GM19238 (cell line): ENCODE results near the gene EIF5AL1.
"Not testable (repeated sequence)": the region's sequence is repeated elsewhere in the genome, so short reads cannot be mapped to it uniquely, and the experiment has no call there.

ENCODE experiments used
- DNase-seq: peaks from one replicate; pipeline ENCODE4 v3.0.0; 2011; ENCODE audit warnings: low spot score; ENCODE audit not compliant: insufficient read length

The EIF5AL1 gene

DNA sequence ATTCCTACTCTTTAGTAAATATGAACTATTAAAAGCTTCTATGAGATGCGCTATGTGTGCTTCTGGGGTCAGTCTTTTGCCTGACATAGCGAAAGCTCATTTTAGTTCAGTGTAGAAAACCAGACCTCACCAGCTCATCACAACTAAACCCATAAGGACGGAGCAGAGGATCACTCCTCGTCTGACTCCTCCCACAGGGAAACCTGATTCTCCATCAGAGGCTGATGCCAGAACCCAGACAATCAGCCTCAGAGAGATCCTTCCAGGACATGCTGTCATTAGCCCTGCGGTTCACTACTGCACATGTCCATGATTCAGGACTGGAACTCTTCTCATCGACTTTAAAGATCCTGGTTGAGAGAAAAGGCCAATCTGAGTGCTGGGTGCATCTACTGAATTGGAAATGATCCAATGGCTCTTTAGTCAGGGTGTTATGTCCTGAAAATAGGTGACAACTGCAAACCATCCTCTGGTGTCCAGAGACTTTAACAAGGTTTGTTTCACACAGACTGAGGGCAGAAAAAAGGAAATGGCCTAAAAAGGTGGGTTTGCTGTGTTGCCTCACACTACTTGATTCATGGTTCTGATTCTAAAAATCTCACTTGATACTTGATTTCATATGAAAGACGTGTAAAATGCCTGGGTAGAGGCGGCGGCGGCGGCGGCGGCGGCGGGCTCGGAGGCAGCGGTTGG, at the start of gene EIF5AL1:
Gene EIF5AL1 (plus strand): TSS at position 643 of the 693 bp plus-strand sequence. CDS start 117 bp downstream, outside the sequence.
- not testable (repeated sequence) for DNase-seq

DNA sequence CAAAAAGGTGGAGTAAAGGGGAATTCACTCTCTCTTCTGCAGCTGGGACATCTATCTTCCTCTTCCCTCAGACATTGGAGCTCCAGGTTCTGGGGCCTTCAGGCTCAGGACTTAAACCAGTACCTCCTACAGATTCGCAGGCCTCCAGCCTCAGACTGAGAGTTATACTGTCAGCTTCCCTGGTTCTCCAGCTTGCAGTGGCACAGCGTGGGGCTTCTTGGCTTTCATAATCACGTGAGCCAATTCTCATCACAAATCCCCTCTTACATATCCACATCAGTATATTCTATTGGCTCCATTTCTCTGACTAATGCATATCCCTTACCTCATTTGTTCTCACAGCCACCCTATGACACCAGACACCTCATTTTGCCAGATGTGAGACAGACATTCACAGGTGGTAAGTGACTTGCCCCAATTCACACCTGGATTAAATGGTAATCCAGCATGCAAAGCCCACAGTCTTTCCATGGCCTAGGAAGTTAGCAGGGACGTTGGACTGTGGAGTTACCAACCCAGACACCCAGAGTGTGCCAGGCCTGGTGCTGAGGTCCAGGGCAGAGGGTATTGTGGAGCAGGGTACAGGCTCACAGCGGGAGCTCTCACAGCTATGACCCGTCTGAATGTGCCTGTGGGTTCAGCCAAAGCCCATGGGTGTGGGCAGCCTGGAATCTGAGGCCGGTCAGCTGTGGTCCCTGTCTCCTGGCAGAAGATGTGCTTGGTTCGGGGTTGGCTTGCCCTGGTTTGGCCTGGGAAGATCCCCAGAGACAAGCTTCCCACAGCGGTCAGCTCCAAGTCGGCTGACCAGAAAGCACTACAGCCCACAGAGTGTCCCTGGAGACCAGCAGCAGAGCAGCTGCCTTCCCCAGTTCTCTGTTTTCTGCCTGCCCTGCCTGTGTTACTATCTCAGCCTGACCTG, 48.5 kb upstream of the EIF5AL1 start:
- DNase-seq, result no peak

DNA sequence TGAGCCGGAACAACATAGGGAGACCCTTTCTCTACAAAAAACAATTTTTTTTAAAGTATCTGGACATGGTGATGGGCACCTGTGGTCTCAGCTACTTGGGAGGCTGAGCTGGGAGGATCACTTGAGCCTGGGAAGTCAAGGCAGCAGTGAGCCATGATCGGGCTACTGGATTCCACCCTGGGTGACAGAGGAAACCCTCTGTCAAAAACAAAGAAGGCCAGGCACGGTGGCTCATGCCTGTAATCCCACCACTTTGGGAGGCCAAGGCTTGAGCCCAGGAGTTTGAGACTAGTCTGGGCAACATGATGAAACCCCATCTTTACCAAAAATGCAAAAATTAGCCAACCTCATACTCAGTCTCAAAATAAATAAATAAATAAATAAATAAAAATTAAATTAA, 47.0 kb upstream of the EIF5AL1 start:
- no peak for DNase-seq

DNA sequence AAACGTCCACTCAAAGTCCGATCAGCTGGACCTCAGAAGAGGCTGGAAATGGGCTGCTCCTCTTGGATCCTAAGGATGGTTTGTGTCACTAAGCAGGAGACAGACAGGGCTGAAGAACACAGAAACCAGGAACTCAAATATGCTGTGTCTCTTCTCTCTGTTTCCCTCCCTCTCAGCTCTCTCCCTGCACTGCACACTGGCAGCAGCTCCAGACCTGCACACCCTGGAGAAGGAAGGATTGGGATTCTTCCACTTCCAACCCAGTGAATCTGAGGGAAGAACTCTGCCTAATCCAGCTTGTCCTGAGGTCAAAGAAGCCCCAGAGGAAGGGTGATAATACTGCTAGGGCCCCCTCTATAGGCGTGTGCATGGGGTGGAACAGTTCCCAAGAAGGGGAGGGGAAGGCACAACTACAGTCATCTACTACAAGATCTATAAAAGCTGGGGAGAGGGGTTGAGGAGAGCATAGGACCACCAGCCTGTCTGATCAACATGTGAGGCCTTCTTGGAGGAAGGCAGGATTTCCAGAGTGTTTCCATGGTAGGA, 44.2 kb upstream of the EIF5AL1 start:
- no peak for DNase-seq

DNA sequence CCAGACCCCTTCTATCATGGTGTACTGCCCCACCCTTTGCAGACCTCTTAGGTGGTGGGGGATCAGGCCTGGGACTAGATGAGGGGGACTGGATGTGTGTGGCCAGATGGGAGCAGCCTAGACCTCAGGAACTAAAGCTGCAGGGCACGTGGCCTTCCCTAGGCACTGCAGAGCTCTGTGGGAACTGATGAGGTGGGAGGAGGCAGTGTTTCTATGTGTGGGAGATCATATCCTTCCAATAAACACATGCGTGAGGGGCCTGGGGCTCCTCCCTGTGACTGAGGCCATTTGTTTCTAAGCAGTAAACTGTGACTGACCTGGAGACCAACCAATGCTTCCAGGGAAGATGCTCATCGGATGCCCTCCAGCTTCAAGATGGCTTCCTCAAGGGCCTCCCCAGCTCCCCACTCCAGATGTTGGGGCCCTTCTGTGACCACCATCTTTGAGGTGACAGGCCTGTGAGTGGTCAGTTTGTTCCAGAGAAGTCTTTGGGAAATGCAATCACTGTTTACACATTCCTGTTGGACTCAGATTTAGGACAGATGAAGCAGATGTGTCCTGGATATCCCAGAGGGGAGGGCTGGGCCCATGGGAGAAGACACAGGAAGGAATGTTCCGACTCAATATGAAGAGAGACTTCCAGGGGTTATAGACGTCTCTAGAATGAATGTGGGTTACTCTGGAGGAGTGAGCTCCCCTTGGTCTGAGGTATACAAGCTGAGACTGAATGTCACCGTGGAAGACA, 43.3 kb upstream of the EIF5AL1 start:
- no peak for DNase-seq

DNA sequence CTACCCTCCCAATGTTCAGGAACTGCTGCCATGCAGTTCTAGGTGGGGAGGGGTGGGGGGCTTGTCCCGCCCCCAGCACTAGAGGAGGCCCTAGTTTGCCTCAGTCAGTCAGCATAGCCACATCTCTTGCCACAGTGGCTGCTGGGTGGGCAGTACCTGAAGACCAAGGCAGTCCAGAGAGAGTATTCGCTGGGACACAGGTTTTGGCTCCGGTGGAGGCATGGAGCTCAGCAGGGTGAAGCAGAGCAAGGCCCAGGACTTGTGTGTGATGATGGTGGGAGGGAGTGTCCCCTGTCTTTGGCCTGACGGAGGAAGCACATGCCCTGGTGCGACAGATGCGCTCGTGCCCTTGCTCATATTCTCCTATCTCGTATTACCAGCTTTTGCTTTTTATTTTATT, 42.2 kb upstream of the EIF5AL1 start:
- DNase-seq, result no peak

DNA sequence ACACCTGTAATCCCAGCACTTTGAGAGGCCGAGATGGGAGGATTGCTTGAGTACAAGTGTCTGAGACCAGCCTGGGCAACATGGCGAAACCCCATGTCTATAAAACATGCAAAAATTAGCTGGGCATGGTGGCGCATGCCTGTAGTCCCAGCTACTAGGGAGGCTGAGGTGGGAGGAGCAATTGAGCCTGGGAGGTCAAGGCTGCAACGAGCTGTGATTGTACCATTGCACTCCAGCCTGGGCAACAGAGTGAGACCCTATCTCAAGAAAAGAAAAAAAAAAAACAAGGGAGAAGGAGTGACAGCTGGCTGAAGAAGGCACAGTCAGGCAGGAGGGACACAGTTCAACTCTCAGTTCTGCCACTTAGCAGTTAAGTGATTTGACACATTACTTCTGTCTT, 40.6 kb upstream of the EIF5AL1 start:
- DNase-seq, result no peak

DNA sequence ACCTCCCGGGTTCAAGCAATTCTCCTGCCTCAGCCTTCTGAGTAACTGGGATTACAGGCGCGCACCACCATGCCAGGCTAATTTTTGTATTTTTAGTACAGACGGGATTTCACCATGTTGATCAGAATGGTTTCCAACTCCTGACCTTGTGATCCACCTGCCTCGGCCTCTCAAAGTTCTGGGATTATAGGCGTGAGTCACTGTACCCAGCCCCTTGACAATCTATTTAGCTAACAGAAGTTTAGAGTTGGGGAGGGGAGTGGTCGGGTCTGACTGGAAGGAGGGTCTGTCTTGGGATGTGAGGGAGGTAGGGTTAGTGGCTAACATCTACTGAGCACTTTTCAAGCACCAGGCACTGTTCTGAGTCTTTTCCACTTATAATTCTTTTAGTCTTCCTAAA, 39.9 kb upstream of the EIF5AL1 start:
- DNase-seq, result no peak

DNA sequence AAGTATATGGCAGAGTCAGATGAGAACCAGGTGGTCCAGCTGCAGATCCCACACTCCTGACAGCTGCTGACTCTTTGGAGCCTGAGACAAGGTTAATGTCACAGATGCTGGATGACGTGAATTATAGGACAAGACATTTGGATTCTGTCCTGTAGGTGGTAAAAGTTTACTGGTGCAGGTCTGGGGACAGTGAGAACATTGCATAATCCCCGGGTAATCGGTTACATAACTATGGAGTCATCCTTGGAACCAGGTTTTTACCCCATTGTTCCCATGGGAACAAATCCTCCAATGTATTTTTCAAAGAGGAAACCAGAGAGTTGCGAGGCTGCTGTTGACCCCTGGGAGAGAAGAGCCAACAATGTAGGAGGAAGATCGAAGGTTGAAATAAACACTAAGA, 39.4 kb upstream of the EIF5AL1 start:
- DNase-seq, result no peak

DNA sequence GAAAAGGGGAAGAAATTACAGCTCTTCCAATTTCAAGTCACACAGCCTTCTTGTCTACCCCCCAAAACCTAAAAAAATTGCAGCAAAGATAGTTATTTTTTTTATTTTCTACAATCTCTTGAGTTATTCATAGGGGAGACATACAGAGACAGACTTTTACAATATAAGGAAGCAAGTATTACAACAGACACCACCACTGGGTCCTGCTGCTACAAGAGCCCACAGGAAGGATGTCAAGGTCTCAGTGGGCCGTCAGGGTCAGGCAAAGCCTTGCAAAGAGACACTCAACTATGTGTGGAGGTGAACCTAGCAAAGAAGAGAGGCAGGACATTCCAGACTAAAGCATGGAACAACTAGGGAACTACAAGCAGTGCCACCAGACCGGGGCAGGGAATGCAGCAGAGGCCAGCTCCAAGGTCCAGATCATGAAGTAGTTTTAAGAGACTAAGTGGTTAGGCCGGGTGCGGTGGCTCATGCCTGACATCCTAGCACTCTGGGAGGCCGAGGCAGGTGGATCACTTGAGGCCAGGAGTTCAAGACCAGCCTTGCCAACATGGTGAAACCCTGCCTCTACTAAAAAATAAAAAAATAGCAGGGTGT, 38.7 kb upstream of the EIF5AL1 start:
- no peak for DNase-seq

DNA sequence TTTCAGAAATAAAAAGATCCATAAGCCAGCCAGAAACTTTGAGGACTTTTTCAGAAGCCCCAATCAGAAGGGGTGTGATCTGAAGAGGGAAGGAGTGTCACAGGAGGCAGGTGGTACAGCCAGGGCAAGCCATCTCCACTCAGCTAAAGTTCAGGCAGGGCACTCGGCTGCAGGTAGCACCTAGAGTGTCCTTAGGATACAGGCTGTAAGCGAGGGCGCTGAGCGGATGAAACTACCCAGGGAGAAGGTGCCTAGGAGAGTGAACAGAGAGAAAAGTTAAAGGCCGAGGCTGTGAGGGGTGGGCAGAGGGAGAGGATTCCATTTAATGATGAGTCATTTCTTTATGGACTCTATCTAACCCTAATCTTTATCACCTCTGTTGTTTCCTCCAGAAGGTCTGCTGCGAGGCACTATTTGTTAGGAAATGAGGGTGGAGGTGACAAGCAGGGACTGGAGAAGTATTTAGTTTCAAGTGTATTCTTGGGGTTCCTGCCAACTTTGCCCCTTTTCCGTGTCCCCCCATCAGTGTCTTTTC, 37.1 kb upstream of the EIF5AL1 start:
- DNase-seq, result no peak

DNA sequence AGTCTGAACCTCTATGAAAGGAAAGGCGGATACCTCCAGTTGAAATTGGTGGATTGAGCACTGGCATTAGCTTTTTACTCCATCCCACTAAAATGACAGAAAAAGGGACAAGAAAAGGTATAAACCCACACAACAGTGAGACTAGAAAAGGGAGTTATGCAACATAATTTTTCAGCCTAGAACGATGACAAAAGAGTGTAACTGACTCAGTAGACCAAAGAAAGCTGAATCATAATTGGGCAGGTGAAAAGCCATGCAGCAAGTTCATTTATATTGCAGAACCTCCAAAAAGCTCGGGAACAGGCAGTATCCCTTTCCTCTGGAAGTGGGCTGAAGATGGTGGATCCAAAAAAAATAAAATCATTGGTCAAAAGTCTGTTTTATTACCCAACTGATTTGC, 36.5 kb upstream of the EIF5AL1 start:
- no peak for DNase-seq

DNA sequence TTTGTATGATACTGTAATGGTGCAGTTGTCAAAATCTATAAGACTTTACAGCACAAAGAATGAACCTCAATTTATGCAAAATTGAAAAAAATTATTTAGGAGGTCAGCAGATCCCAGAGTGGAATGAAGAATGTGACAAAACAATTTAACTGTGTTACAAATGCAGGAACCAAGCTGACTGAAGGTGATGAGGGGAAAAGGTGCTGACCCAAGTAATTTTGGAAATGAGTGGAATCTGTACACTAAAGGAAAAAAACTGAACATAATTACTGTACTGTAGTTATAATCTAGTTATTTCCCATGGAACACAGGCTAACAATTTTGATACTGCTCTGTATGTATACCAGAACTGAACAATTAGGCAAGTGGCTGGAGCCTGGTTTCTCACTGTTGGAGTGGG, 35.7 kb upstream of the EIF5AL1 start:
- no peak for DNase-seq

DNA sequence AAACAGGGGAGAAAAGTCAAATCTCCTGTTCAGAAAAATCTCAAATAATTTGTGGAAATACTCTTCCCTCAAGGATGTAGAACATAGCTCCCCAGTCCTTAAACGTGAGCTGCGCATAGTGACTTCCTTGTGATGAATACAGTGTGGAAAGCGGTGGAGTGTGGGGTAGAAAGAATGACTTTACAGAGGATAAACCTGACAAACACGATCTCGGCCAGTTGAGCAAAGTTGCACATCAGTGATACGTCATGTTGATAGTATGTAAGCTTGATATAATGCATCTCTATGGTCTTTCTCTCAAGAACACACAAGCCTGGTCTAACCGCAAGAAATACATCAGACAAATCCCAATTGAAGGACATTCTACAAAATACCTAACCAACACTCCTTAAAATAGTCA, 34.9 kb upstream of the EIF5AL1 start:
- DNase-seq, result no peak

DNA sequence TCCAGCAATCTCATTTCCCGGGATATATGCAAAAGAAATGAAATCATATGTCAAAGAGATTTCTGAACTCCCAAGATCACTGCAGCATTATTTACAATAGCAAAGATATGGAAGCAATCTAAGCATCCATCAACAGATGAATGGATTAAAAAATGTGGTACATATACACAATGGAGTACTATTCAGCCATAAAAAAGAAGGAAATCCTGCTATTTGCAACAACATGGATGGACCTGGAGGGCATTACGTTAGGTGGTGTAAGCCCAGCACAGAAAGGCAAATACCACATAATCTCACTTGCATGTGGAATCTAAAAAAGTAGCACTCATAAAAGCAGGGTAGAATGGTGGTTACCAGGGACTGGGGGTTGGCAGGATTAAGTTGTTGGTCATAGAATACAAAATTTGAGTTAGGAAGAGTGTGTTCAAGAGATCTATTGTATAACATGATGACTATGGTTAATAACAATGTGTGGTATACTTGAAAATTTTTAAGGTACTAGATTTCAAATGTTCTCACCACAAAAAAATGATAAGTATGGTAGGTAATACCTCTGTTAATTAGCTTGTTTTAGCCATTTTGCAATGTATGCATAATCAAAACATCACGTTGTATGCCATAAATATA, 32.9 kb upstream of the EIF5AL1 start:
- DNase-seq, result no peak

DNA sequence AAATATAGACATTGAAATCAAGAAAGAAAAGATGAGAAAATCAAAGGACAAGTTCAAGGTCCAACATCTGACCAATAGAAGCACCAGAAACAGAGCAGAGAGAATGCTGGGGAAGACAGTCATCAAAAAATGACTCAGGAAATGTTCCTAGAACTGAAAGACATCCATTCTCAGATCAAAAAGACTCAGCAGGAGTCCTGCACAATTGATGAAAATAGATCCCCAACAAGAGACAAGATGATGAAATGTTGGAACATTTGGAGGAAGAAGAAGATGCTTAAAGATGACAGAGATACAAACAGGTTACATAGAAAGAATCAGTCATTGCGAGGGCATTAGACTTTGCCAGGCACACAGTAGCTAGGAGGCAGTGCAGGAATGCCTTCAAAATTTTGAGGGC, 30.0 kb upstream of the EIF5AL1 start:
- DNase-seq, result no peak

DNA sequence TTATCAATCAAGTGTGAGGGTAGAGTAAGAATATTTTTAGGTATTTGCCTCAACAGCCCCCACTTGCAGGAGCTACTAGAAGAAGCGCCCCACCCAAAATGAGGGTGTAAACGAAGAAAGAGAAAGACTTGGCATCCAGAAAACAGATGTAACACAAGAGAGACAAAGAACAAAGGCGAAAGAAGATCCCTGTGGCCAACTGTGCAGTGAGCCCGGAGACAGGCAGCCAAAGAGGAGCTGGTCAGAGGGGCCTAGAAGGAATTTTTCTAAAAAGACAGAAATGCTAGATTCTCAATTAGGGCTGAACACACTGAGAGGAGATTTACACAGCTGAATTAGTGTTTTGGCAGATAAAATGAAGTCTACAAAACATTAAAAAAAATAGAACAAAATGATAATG, 29.6 kb upstream of the EIF5AL1 start:
- no peak for DNase-seq

DNA sequence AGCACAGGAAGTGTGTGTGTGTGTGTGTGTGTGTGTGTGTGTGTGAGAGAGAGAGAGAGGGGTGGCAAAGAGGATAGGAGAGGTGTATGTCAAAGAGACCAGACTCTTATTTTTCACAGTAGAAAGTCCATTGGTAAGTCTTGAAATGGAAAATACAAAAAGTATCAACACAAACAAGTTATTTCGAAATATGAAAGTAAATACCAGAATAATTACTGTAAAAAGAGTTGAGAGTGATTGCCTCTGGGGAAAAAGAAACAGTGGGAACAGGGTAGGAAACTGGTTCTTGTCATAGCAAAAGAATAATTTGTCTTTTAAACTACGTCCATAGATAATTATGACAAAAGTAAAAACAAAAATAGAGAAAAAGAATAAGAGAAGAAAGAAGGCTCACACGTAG, 29.0 kb upstream of the EIF5AL1 start:
- DNase-seq, result no peak

DNA sequence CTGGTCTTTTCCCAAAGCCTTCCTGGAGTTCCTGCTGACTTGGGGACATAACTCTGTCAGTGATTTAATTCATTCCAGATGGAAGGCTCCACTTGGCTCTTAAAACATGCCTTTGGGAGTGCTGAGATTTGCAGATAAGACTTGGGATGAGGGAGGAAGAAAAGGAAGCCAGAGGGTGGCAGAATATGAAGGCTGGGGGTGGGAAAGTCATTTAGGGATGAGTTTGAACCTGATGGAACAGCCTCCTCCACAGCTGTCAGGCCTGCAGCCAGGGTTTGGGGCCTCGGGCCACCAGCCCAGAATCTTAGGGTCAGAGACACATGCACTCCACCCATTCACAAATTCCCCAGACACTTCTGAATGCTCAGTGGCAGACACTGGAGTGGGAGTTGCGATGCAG, 28.4 kb upstream of the EIF5AL1 start:
- DNase-seq, result no peak

DNA sequence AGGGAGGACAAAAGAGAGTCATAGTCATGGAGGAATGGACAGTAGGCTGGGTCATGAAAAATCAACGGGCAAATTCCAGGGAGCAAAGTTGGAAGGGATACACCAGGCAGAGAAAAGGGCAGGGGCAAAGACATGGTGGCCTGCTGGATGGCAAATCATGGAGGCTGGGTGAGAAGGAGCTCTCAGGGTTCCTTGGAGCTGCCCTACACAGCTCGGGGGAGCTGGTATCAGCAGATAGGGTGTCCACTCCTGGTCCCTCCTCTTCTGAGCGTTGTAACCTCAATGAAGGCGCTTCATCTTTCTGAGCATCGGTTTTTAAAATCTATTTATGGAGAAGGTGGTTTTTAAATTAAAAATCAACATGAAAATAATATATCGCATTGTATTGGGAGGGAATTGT, 27.9 kb upstream of the EIF5AL1 start:
- no peak for DNase-seq
